Thyroid gland (tissue), 4 donors: ENCODE measurements around the gene CDCA5.

Experiments used
- POLR2A ChIP-seq, 2 donors: fragments of 450-650 bp; IDR thresholded peaks; one replicate each; pipeline ENCODE4 v1.6.1; 2017; ENCODE audit warnings: antibody characterized with exemption in 2 of 2, mild to moderate bottlenecking in 2 of 2, moderate library complexity in 1 of 2
- TF ChIP-seq, protein P1 (sequence below), 6 experiments: fragments of 200-600 bp in 3 of 6; fragments of 450-650 bp in 3 of 6; sonication (generic) in 3 of 6; IDR thresholded peaks; one replicate each; pipeline ENCODE4 v1.5.1; 2016 to 2019; ENCODE audit warnings: antibody characterized with exemption in 6 of 6, mild to moderate bottlenecking in 2 of 6, inconsistent platforms in 1 of 6, moderate library complexity in 1 of 6

- TF ChIP-seq, protein P1, sequence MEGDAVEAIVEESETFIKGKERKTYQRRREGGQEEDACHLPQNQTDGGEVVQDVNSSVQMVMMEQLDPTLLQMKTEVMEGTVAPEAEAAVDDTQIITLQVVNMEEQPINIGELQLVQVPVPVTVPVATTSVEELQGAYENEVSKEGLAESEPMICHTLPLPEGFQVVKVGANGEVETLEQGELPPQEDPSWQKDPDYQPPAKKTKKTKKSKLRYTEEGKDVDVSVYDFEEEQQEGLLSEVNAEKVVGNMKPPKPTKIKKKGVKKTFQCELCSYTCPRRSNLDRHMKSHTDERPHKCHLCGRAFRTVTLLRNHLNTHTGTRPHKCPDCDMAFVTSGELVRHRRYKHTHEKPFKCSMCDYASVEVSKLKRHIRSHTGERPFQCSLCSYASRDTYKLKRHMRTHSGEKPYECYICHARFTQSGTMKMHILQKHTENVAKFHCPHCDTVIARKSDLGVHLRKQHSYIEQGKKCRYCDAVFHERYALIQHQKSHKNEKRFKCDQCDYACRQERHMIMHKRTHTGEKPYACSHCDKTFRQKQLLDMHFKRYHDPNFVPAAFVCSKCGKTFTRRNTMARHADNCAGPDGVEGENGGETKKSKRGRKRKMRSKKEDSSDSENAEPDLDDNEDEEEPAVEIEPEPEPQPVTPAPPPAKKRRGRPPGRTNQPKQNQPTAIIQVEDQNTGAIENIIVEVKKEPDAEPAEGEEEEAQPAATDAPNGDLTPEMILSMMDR (IDR thresholded peaks at IDR 0.05), result no peak
- no peak for TF ChIP-seq POLR2A (IDR thresholded peaks at IDR 0.05)
Observed at GRCh38 chr11:65043881-65044501, 39.8 kb downstream of the CDCA5 start.
